DND-41 (cell line): ENCODE results near the gene MARCHF3.

Source experiments
- CTCF ChIP-seq: IDR thresholded peaks from 2 replicates; pipeline ENCODE4 v1.5.1; 2012; ENCODE audit warnings: borderline replicate concordance, low read length, moderate library complexity, mild to moderate bottlenecking; ENCODE audit not compliant: poor library complexity, severe bottlenecking; ENCODE audit errors: extremely low read depth
- EZH2 ChIP-seq: IDR thresholded peaks from 3 replicates; pipeline ENCODE4 v1.6.1; 2012; ENCODE audit warnings: borderline replicate concordance, low read depth, mild to moderate bottlenecking, moderate library complexity, low read length, inconsistent platforms; ENCODE audit not compliant: severe bottlenecking

- TF ChIP-seq EZH2 (no peak), CTCF (no peak)
Observed at GRCh38 chr5:127022846-127023245, 7.5 kb downstream of the MARCHF3 start.
